ENCODE results near the gene BCL2L14. TPM values are rescaled to one million over a fixed set of nuclear protein-coding genes. Genes with fewer than 3 reads are reported as not detected.

BCL2L14 gene
- total RNA-seq, 2 donors from 2014 or later: 48.6 to 68.3 TPM

DNA sequence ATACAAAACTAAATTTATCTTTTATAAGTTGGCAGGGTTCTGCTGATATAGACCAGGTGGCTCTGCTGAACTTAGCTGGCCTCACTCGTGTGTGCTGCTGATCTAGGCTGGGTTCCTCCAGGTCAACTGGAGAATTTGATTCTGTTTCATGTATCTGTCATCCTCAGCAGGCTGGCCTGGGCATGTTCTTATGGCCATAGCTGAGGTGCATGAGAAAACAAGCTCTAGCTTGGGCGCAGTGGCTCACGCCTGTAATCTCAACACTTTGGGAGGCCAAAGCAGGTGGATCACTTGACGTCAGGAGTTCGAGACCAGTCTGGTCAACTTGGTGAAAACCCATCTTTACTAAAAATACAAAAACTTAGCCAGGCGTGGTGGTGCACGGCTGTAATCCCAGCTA, 24.3 kb upstream of the BCL2L14 start:
- Histone ChIP-seq H3K36me3 (no peaks in the 10 kb centered on the region), H3K4me3 (no peak overlapping the region), H3K9me3 (no peaks in the 10 kb centered on the region), H3K27ac (no peak overlapping the region), H3K4me1 (no peaks in the 10 kb centered on the region), H3K9ac (ENCODE audit: low read depth in 2 of 2, low read length in 2 of 2) (no peak overlapping the region), H3K27me3 (no peaks in the 10 kb centered on the region)
- intact Hi-C loops (cut with DNase I): no loop called here
- DNase-seq: no peak
- TF ChIP-seq, protein P1, sequence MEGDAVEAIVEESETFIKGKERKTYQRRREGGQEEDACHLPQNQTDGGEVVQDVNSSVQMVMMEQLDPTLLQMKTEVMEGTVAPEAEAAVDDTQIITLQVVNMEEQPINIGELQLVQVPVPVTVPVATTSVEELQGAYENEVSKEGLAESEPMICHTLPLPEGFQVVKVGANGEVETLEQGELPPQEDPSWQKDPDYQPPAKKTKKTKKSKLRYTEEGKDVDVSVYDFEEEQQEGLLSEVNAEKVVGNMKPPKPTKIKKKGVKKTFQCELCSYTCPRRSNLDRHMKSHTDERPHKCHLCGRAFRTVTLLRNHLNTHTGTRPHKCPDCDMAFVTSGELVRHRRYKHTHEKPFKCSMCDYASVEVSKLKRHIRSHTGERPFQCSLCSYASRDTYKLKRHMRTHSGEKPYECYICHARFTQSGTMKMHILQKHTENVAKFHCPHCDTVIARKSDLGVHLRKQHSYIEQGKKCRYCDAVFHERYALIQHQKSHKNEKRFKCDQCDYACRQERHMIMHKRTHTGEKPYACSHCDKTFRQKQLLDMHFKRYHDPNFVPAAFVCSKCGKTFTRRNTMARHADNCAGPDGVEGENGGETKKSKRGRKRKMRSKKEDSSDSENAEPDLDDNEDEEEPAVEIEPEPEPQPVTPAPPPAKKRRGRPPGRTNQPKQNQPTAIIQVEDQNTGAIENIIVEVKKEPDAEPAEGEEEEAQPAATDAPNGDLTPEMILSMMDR (IDR thresholded peaks at IDR 0.05): no peak

GRCh38 chr12:12047682-12048081, 23.1 kb upstream of the BCL2L14 start:
- H3K9ac ChIP-seq (ENCODE audit: low read depth in 2 of 2, low read length in 2 of 2): no peak overlapping the region
- intact Hi-C loops (cut with DNase I): no loop called here
- no peaks in the 10 kb centered on the region for H3K27me3 ChIP-seq
- H3K36me3 ChIP-seq: no peaks in the 10 kb centered on the region
- no peaks in the 10 kb centered on the region for H3K9me3 ChIP-seq
- no peak for DNase-seq
- H3K27ac ChIP-seq: no peak overlapping the region
- TF ChIP-seq, protein P1 (IDR thresholded peaks at IDR 0.05): no peak
- no peaks in the 10 kb centered on the region for H3K4me1 ChIP-seq
- no peak overlapping the region for H3K4me3 ChIP-seq

- Histone ChIP-seq H3K9ac (ENCODE audit: low read depth in 2 of 2, low read length in 2 of 2) (no peak overlapping the region), H3K36me3 (no peaks in the 10 kb centered on the region), H3K4me1 (no peaks in the 10 kb centered on the region), H3K4me3 (no peak overlapping the region), H3K27ac (no peak overlapping the region), H3K27me3 (no peaks in the 10 kb centered on the region), H3K9me3 (no peaks in the 10 kb centered on the region)
- DNase-seq: no peak
- TF ChIP-seq, protein P1 (IDR thresholded peaks at IDR 0.05): no peak
- intact Hi-C loops (cut with DNase I): no loop called here
Measured at GRCh38 chr12:12048266-12048665, 22.5 kb upstream of the BCL2L14 start.

DNA sequence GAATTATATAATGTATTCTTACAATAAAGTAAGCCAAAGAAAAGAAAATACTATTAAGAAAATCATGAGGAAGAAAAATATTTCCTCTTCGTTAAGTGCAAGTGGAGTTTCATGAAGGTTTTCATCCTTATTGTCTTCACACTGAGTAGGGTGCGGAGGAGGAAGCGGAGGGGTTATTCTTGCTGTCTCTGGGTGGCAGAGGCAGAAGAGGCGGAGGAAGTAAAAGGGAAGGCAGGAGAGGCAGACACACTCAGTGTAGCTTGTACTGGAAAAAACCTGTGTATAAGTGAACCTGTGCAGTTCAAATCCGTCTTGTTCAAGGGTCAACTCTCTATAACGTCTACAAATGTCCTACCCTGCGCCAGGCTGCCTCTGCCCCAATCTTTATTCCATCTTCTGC, 22.0 kb upstream of the BCL2L14 start:
- H3K9me3 ChIP-seq: no peaks in the 10 kb centered on the region
- no peak overlapping the region for H3K9ac ChIP-seq (ENCODE audit: low read depth in 2 of 2, low read length in 2 of 2)
- no peaks in the 10 kb centered on the region for H3K27me3 ChIP-seq
- H3K4me1 ChIP-seq: no peaks in the 10 kb centered on the region
- no peaks in the 10 kb centered on the region for H3K36me3 ChIP-seq
- no peak overlapping the region for H3K4me3 ChIP-seq
- intact Hi-C loops (cut with DNase I): no loop called here
- TF ChIP-seq, protein P1 (IDR thresholded peaks at IDR 0.05): no peak
- DNase-seq: no peak
- no peak overlapping the region for H3K27ac ChIP-seq

- no peak overlapping the region for H3K27ac ChIP-seq
- H3K27me3 ChIP-seq: no peaks in the 10 kb centered on the region
- H3K9me3 ChIP-seq: no peaks in the 10 kb centered on the region
- H3K36me3 ChIP-seq: no peaks in the 10 kb centered on the region
- no peak overlapping the region for H3K9ac ChIP-seq (ENCODE audit: low read depth in 2 of 2, low read length in 2 of 2)
- no peaks in the 10 kb centered on the region for H3K4me1 ChIP-seq
- DNase-seq: no peak
- TF ChIP-seq, protein P1 (IDR thresholded peaks at IDR 0.05): no peak
- intact Hi-C loops (cut with DNase I): no loop called here
- H3K4me3 ChIP-seq: no peak overlapping the region
Measured at GRCh38 chr12:12051668-12052067, 19.1 kb upstream of the BCL2L14 start.

- no peak for DNase-seq
Measured at GRCh38 chr12:12054993-12055392, 15.7 kb upstream of the BCL2L14 start.

More at GRCh38 chr12:12054993-12055392, 15.7 kb upstream of the BCL2L14 start:
- Histone ChIP-seq H3K4me3 (no peak overlapping the region), H3K9me3 (no peaks in the 10 kb centered on the region), H3K27ac (no peak overlapping the region), H3K27me3 (no peaks in the 10 kb centered on the region), H3K4me1 (no peaks in the 10 kb centered on the region), H3K9ac (ENCODE audit: low read depth in 2 of 2, low read length in 2 of 2) (no peak overlapping the region), H3K36me3 (no peaks in the 10 kb centered on the region)
- intact Hi-C loops (cut with DNase I): no loop called here
- TF ChIP-seq, protein P1 (IDR thresholded peaks at IDR 0.05): no peak
